ENCODE results near the gene ABL1.

- TF ChIP-seq AFF4 (CRISPR knock-in tag; IDR thresholded peaks at IDR 0.05) (no peak), SETDB1 (CRISPR knock-in tag; IDR thresholded peaks at IDR 0.05; ENCODE audit: borderline replicate concordance) (no peak), ZNF362 (CRISPR knock-in tag; IDR thresholded peaks at IDR 0.05; ENCODE audit: borderline replicate concordance) (no peak), PBX2 (CRISPR knock-in tag; IDR thresholded peaks at IDR 0.05) (no peak), CTCF (CRISPR knock-in tag; IDR thresholded peaks at IDR 0.05) (no peak), ATF2 (CRISPR knock-in tag; IDR thresholded peaks at IDR 0.05) (no peak), SRSF4 (IDR thresholded peaks at IDR 0.05; ENCODE audit: low read depth, low read length, poor library complexity, severe bottlenecking) (no peak), ZBTB20 (CRISPR knock-in tag; IDR thresholded peaks at IDR 0.05; ENCODE audit: borderline replicate concordance, low read depth) (no peak), JUN (CRISPR knock-in tag; IDR thresholded peaks at IDR 0.05) (no peak), ZNF10 (CRISPR knock-in tag; IDR thresholded peaks at IDR 0.05; ENCODE audit: borderline replicate concordance, low read depth) (no peak), ELF3 (CRISPR knock-in tag; IDR thresholded peaks at IDR 0.05) (no peak), HMG20B (CRISPR knock-in tag; conservative IDR thresholded peaks at IDR 0.05) (no peak)
Measured at GRCh38 chr9:130901498-130902203, 66.6 kb downstream of the ABL1 start.

All from HepG2 (cell line).